Measurements from ENCODE around the gene CAMTA1.

DNA sequence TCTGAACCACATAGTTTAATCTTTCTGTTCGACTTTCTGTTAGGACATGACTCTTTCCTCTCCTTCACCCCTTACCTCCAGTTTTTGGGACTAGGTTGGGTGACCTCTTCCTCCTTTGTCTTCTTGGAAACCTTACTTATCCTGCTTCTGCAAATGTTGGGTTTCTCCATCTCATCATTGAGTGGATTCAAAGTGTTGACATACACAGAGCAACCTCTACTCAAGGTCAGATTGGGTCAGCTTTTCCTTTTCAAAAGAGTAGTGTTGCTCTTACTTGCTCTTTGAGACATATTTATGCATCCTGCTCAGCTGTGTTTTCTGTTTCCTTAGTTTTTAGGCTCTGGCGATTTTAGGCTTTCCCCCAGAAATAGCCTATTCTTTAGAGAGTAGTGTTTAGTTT lies 3.7 kb downstream of the CAMTA1 start:
- TF ChIP-seq CTCF (IDR thresholded peaks at IDR 0.05; ENCODE audit: poor library complexity) (no peak), EZH2 (IDR thresholded peaks at IDR 0.05; ENCODE audit: borderline replicate concordance) (no peak)

All from hepatocyte (in vitro differentiated cells).